ENCODE data around the gene RANGAP1. TPM values are rescaled to one million over a fixed set of nuclear protein-coding genes. Genes with fewer than 3 reads are reported as not detected.

The RANGAP1 gene
- total and polyA plus RNA-seq, 2 of the 13 experiments (the other 11 are each of a cell fraction or from before 2014, with no cell fraction given): 51.8 to 83.9 TPM

DNA sequence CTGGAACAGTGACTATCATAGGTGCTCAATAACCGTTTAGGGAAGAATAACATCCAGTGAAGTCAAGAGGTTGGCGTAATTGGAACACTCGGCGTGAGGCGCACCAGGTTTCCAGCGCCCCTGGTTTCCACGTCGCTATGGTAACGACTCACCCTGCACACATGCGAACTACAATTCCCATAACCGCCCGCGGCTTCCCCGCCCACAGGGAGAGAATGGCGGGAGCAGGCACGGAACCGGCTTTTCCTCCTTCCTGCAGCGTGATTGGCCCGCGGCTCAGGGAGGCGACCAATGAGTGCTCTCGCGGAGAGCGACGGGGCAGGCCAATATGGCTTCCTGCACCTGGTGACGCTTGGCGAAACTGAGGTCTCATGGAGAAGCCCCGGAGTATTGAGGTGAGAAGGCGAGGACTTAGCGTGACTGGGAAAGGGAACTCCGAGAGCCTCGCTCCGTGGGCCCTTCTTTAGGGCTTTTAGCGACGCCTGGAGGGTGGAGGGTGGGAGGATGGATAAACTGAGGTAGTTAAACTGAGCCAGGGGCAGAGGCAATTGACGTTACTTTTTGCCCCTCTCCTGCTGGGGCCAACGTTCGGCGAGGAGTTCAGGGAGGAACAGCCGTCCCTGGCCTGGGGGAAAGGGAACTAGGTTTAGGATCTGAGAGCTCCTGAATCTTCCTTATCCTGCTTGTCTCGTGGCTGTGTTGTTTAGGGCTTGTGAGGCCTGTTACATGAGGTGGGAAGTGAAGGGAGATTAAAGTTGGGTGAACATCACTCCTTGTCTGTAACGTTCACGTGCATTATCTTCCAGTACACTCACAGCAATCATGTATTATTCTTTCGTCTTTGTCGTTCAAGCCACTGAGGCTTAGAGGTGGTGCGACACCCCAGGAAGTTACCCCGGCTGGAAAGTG, 80.7 kb downstream of the RANGAP1 start, which contains the start of gene L3MBTL2 (continued):
- TF ChIP-seq, protein P1, sequence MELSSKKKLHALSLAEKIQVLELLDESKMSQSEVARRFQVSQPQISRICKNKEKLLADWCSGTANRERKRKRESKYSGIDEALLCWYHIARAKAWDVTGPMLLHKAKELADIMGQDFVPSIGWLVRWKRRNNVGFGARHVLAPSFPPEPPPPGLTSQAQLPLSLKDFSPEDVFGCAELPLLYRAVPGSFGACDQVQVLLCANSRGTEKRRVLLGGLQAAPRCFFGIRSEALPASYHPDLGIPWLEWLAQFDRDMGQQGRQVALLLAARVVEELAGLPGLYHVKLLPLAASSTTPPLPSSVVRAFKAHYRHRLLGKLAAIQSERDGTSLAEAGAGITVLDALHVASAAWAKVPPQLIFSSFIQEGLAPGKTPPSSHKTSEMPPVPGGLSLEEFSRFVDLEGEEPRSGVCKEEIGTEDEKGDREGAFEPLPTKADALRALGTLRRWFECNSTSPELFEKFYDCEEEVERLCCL (CRISPR knock-in tag; IDR thresholded peaks at IDR 0.05; ENCODE audit: borderline replicate concordance): no peak
- TF ChIP-seq ZNF431 (CRISPR knock-in tag; IDR thresholded peaks at IDR 0.05; ENCODE audit: borderline replicate concordance, low read depth) (no peak; the same call in 1 of the 2 replicates), ZNF644 (CRISPR knock-in tag; IDR thresholded peaks at IDR 0.05; ENCODE audit: low read depth) (no peak), NFE2L1 (CRISPR knock-in tag; IDR thresholded peaks at IDR 0.05; ENCODE audit: borderline replicate concordance) (no peak), HOXA9 (CRISPR knock-in tag; IDR thresholded peaks at IDR 0.05; ENCODE audit: borderline replicate concordance) (no peak), RBAK (CRISPR knock-in tag; IDR thresholded peaks at IDR 0.05) (no peak), SIN3A (IDR thresholded peaks at IDR 0.05; ENCODE audit: borderline replicate concordance, low read depth, low read length) (peak; percentile 80; the same call in 1 of the 2 replicates), MYNN (CRISPR knock-in tag; IDR thresholded peaks at IDR 0.05; ENCODE audit: low read depth) (no peak), PPARG (CRISPR knock-in tag; conservative IDR thresholded peaks at IDR 0.05) (no peak), NCOA5 (CRISPR knock-in tag; IDR thresholded peaks at IDR 0.05) (no peak), NAIF1 (CRISPR knock-in tag; IDR thresholded peaks at IDR 0.05; ENCODE audit: borderline replicate concordance) (no peak), ATF7 (IDR thresholded peaks at IDR 0.05) (no peak), ATF7 (CRISPR knock-in tag; IDR thresholded peaks at IDR 0.05) (no peak), CENPX (CRISPR knock-in tag; IDR thresholded peaks at IDR 0.05) (no peak)
- TF ChIP-seq, protein P2, sequence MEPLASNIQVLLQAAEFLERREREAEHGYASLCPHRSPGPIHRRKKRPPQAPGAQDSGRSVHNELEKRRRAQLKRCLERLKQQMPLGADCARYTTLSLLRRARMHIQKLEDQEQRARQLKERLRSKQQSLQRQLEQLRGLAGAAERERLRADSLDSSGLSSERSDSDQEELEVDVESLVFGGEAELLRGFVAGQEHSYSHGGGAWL (CRISPR knock-in tag; IDR thresholded peaks at IDR 0.05): 0 out of 2 replicates have a peak, but pooled peaks have one; percentile 65
- TF ChIP-seq, protein P3, sequence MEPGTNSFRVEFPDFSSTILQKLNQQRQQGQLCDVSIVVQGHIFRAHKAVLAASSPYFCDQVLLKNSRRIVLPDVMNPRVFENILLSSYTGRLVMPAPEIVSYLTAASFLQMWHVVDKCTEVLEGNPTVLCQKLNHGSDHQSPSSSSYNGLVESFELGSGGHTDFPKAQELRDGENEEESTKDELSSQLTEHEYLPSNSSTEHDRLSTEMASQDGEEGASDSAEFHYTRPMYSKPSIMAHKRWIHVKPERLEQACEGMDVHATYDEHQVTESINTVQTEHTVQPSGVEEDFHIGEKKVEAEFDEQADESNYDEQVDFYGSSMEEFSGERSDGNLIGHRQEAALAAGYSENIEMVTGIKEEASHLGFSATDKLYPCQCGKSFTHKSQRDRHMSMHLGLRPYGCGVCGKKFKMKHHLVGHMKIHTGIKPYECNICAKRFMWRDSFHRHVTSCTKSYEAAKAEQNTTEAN (CRISPR knock-in tag; conservative IDR thresholded peaks at IDR 0.05): no peak
- TF ChIP-seq, protein P4, sequence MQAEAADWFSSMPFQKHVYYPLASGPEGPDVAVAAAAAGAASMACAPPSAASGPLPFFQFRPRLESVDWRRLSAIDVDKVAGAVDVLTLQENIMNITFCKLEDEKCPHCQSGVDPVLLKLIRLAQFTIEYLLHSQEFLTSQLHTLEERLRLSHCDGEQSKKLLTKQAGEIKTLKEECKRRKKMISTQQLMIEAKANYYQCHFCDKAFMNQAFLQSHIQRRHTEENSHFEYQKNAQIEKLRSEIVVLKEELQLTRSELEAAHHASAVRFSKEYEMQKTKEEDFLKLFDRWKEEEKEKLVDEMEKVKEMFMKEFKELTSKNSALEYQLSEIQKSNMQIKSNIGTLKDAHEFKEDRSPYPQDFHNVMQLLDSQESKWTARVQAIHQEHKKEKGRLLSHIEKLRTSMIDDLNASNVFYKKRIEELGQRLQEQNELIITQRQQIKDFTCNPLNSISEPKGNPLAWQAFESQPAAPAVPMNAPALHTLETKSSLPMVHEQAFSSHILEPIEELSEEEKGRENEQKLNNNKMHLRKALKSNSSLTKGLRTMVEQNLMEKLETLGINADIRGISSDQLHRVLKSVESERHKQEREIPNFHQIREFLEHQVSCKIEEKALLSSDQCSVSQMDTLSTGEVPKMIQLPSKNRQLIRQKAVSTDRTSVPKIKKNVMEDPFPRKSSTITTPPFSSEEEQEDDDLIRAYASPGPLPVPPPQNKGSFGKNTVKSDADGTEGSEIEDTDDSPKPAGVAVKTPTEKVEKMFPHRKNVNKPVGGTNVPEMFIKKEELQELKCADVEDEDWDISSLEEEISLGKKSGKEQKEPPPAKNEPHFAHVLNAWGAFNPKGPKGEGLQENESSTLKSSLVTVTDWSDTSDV (CRISPR knock-in tag; IDR thresholded peaks at IDR 0.05): no peak
- TF ChIP-seq, protein P5, sequence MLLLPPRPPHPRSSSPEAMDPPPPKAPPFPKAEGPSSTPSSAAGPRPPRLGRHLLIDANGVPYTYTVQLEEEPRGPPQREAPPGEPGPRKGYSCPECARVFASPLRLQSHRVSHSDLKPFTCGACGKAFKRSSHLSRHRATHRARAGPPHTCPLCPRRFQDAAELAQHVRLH (CRISPR knock-in tag; IDR thresholded peaks at IDR 0.05; ENCODE audit: borderline replicate concordance, low read depth): peak; percentile 63; the same call in 1 of the 2 replicates
- TF ChIP-seq, protein P6, sequence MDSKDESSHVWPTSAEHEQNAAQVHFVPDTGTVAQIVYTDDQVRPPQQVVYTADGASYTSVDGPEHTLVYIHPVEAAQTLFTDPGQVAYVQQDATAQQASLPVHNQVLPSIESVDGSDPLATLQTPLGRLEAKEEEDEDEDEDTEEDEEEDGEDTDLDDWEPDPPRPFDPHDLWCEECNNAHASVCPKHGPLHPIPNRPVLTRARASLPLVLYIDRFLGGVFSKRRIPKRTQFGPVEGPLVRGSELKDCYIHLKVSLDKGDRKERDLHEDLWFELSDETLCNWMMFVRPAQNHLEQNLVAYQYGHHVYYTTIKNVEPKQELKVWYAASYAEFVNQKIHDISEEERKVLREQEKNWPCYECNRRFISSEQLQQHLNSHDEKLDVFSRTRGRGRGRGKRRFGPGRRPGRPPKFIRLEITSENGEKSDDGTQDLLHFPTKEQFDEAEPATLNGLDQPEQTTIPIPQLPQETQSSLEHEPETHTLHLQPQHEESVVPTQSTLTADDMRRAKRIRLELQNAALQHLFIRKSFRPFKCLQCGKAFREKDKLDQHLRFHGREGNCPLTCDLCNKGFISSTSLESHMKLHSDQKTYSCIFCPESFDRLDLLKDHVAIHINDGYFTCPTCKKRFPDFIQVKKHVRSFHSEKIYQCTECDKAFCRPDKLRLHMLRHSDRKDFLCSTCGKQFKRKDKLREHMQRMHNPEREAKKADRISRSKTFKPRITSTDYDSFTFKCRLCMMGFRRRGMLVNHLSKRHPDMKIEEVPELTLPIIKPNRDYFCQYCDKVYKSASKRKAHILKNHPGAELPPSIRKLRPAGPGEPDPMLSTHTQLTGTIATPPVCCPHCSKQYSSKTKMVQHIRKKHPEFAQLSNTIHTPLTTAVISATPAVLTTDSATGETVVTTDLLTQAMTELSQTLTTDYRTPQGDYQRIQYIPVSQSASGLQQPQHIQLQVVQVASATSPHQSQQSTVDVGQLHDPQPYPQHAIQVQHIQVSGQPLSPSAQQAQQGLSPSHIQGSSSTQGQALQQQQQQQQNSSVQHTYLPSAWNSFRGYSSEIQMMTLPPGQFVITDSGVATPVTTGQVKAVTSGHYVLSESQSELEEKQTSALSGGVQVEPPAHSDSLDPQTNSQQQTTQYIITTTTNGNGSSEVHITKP (CRISPR knock-in tag; IDR thresholded peaks at IDR 0.05; ENCODE audit: low read depth): no peak
